ENCODE results near the gene MARS1. TPM values are rescaled to one million over a fixed set of nuclear protein-coding genes. Genes with fewer than 3 reads are reported as not detected.

MARS1 gene
- total RNA-seq, 2 experiments from 2014 or later: 203 to 204 TPM

DNA sequence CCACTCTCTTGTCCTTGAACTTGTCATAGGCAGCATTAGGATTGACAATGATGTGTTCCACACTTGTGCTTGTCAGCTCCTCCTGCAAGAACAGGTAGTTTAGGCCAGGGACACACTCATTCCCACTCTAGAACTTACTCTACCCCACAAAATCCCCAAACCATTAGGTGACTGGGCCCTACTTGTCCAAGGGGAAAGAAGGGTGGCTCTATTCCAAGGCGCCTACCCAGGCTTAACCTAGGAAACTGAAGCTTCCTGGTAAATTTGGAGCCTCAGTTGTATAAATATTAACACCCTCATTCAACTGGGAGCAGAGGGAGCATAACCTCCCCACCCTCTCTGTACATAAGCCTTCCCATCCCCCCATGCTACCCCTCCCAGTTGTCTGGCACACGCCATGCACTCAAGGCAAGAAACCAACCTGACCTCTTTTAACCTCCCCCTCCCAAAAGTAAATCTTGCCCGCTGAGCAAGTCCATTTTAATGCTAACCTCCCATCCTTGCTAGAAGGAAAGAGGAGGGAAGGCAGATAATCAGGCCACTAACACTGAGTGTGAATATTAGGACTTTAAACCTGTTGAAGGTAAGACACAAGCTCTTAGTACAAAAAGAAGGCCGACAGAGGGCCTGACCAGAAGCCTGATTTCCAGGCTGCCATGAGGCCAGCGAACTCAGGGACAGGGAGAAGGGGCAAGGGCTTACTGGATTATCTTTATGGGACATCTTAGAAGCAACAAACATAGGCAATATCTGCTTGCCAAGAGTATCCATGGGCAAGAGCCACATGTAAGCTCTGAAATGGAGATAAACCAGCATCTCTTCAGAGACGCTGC, 48.1 kb downstream of the MARS1 start:
- H3K4me1 ChIP-seq (ENCODE audit: insufficient read depth, low read length): no peaks in the 10 kb centered on the region
- no peaks in the 10 kb centered on the region for H3K27me3 ChIP-seq (ENCODE audit: control insufficient read depth in 1 of 2, insufficient read depth in 2 of 2, low read length in 2 of 2)
- ChIA-PET CTCF (no interaction called here), POLR2A (interaction anchor here (1.2 kb wide), 1 partner anchor 10 kb away, joined by 3 read pairs; no protein-coding TSS in a partner anchor)
- intact Hi-C loops (cut with DNase I, micrococcal nuclease): no loop called here
- ATAC-seq (ENCODE audit: poor library complexity) (no peak), DNase-seq (no peak)
- TF ChIP-seq, protein P1, sequence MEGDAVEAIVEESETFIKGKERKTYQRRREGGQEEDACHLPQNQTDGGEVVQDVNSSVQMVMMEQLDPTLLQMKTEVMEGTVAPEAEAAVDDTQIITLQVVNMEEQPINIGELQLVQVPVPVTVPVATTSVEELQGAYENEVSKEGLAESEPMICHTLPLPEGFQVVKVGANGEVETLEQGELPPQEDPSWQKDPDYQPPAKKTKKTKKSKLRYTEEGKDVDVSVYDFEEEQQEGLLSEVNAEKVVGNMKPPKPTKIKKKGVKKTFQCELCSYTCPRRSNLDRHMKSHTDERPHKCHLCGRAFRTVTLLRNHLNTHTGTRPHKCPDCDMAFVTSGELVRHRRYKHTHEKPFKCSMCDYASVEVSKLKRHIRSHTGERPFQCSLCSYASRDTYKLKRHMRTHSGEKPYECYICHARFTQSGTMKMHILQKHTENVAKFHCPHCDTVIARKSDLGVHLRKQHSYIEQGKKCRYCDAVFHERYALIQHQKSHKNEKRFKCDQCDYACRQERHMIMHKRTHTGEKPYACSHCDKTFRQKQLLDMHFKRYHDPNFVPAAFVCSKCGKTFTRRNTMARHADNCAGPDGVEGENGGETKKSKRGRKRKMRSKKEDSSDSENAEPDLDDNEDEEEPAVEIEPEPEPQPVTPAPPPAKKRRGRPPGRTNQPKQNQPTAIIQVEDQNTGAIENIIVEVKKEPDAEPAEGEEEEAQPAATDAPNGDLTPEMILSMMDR (IDR thresholded peaks at IDR 0.05): no peak
- Mint-ChIP-seq H3K36me3 (ENCODE audit: low read depth) (peaks cover 86% of the 10 kb centered on the region), H3K9me3 (no peaks in the 10 kb centered on the region), H3K4me3 (no peak overlapping the region), H3K27ac (no peak overlapping the region), H3K4me1 (ENCODE audit: low read depth) (peaks cover 6% of the 10 kb centered on the region), H3K27me3 (no peaks in the 10 kb centered on the region)
- H3K27ac ChIP-seq (ENCODE audit: low read depth in 1 of 2, low read length in 2 of 2): no peak overlapping the region
- peaks cover 62% of the 10 kb centered on the region for H3K36me3 ChIP-seq (ENCODE audit: insufficient read depth, low read length)
- no peak overlapping the region for H3K4me3 ChIP-seq (ENCODE audit: low read length)
- no peaks in the 10 kb centered on the region for H3K9me3 ChIP-seq (ENCODE audit: control insufficient read depth in 1 of 2, insufficient read depth in 1 of 2, low read length in 2 of 2)

DNA sequence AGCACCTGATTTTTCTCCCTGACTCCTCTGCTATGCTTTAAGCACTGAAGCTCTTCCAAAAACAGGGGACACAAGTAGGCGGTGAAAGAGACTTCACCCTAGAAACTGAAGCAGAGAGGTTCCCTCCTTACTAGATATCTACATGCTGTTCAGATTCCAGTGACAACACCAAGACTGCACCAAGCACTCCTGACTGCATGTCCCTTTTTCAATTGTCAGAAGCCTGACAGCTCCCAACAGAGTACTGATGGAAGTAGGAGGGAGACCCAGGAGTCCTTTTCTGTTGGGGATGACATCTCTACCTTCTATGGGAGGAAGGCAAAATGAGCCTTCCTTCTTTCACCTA, 48.7 kb downstream of the MARS1 start:
- Histone ChIP-seq H3K27me3 (ENCODE audit: control insufficient read depth in 1 of 2, insufficient read depth in 2 of 2, low read length in 2 of 2) (no peaks in the 10 kb centered on the region), H3K27ac (ENCODE audit: low read depth in 1 of 2, low read length in 2 of 2) (no peak overlapping the region), H3K36me3 (ENCODE audit: insufficient read depth, low read length) (peaks cover 61% of the 10 kb centered on the region), H3K4me1 (ENCODE audit: insufficient read depth, low read length) (no peaks in the 10 kb centered on the region), H3K9me3 (ENCODE audit: control insufficient read depth in 1 of 2, insufficient read depth in 1 of 2, low read length in 2 of 2) (no peaks in the 10 kb centered on the region), H3K4me3 (ENCODE audit: low read length) (no peak overlapping the region)
- intact Hi-C loops (cut with DNase I, micrococcal nuclease): no loop called here
- ChIA-PET CTCF (no interaction called here), POLR2A (no interaction called here)
- H3K27me3 Mint-ChIP-seq: no peaks in the 10 kb centered on the region
- ATAC-seq (ENCODE audit: poor library complexity): no peak
- peaks cover 6% of the 10 kb centered on the region for H3K4me1 Mint-ChIP-seq (ENCODE audit: low read depth)
- DNase-seq: no peak
- no peak overlapping the region for H3K4me3 Mint-ChIP-seq
- TF ChIP-seq, protein P1 (IDR thresholded peaks at IDR 0.05): no peak
- H3K36me3 Mint-ChIP-seq (ENCODE audit: low read depth): peaks cover 84% of the 10 kb centered on the region
- no peak overlapping the region for H3K27ac Mint-ChIP-seq
- no peaks in the 10 kb centered on the region for H3K9me3 Mint-ChIP-seq

DNA sequence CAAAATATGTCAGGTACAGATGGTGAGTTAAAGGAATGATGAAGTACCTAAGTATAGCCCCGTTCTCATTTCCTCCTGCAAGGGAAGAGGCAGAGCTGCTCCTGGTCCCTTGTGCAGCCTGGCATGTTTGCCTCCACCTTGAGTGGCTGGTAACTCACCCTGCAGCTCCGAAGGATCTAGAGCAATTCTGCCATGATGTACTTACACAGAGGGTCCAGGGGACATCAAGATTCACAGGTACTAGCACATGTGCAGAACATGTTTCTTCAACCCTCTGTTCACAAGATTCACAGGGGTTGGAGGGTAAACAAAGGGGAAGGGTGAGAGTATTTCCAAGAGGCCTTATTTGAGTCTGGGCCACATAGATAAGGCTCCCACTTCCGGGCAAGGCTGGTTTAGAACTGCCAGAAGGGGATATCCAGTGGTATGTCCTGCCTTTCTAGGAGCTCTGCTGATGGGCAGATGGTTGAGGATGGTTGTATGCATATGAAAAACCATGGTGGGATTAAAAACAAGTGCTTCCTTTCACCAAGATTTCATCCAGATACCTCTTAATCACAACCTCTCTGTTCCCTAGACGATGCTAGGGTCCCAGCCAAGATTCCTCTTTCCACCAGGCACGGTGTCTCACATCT, 51.4 kb downstream of the MARS1 start:
- CTCF ChIA-PET: no interaction called here
- intact Hi-C loops (cut with DNase I, micrococcal nuclease): no loop called here
- no peak overlapping the region for H3K27ac Mint-ChIP-seq

More for the DNA sequence above, 51.4 kb downstream of the MARS1 start:
- H3K9me3 Mint-ChIP-seq: no peaks in the 10 kb centered on the region
- peaks cover 15% of the 10 kb centered on the region for H3K4me1 Mint-ChIP-seq (ENCODE audit: low read depth)
- H3K36me3 Mint-ChIP-seq (ENCODE audit: low read depth): peaks cover 58% of the 10 kb centered on the region
- DNase-seq (no peak), ATAC-seq (ENCODE audit: poor library complexity) (no peak)
- no peak overlapping the region for H3K27ac ChIP-seq (ENCODE audit: low read depth in 1 of 2, low read length in 2 of 2)
- no peaks in the 10 kb centered on the region for H3K27me3 Mint-ChIP-seq
- TF ChIP-seq, protein P1 (IDR thresholded peaks at IDR 0.05): no peak
- peaks cover 5% of the 10 kb centered on the region for H3K4me1 ChIP-seq (ENCODE audit: insufficient read depth, low read length)
- H3K27me3 ChIP-seq (ENCODE audit: control insufficient read depth in 1 of 2, insufficient read depth in 2 of 2, low read length in 2 of 2): no peaks in the 10 kb centered on the region
- H3K4me3 Mint-ChIP-seq: no peak overlapping the region
- H3K36me3 ChIP-seq (ENCODE audit: insufficient read depth, low read length): peaks cover 36% of the 10 kb centered on the region
- H3K9me3 ChIP-seq (ENCODE audit: control insufficient read depth in 1 of 2, insufficient read depth in 1 of 2, low read length in 2 of 2): no peaks in the 10 kb centered on the region
- POLR2A ChIA-PET: interaction anchor here (1.0 kb wide), 1 partner anchor 8 kb away, joined by 3 read pairs; the partner anchor contains the start of gene DCTN2
- no peak overlapping the region for H3K4me3 ChIP-seq (ENCODE audit: low read length)
